Activated CD4-positive, alpha-beta T cell treated with anti-CD3 and anti-CD28 coated beads, Interleukin-2, Interleukin-4, amounts not matched to agents 100 ng/mL and 50 ng/mL, durations not matched to agents 16 hours and 8 hours (primary cell): ENCODE data around the gene IGLON5.

Experiments used
- DNase-seq: peaks from one replicate; pipeline ENCODE4 v3.0.0-alpha.2; 2020; ENCODE audit warnings: low spot score

Gene IGLON5

GRCh38 chr19:51339313-51339686, 27.9 kb downstream of the IGLON5 start:
- DNase-seq, result no peak

- DNase-seq, result peak; percentile 96
These were observed 28.5 kb downstream of the IGLON5 start for GRCh38 chr19:51339687-51340656.

GRCh38 chr19:51341066-51341465, 29.6 kb downstream of the IGLON5 start:
- DNase-seq, result no peak

GRCh38 chr19:51341976-51342580, 30.6 kb downstream of the IGLON5 start, which contains the start of gene VSIG10L:
TSS of gene VSIG10L (minus strand) at chr19:51342139. CDS start at chr19:51342124, 15 bp downstream.
- DNase-seq, result no peak

GRCh38 chr19:51342631-51343569, 31.5 kb downstream of the IGLON5 start:
- DNase-seq, result no peak

- DNase-seq, result no peak
These were observed 33.7 kb downstream of the IGLON5 start for GRCh38 chr19:51345076-51345620.

- DNase-seq, result no peak
These were observed 35.3 kb downstream of the IGLON5 start for GRCh38 chr19:51346742-51347141.

GRCh38 chr19:51347209-51347928, 35.9 kb downstream of the IGLON5 start:
- DNase-seq, result no peak

GRCh38 chr19:51351266-51351990, 40.0 kb downstream of the IGLON5 start:
- no peak for DNase-seq

GRCh38 chr19:51352783-51353360, 41.4 kb downstream of the IGLON5 start:
- DNase-seq, result no peak

GRCh38 chr19:51354103-51354741, 42.8 kb downstream of the IGLON5 start:
- DNase-seq, result no peak

- peak; percentile 56 for DNase-seq
These were observed 43.3 kb downstream of the IGLON5 start for GRCh38 chr19:51354742-51355148.

- no peak for DNase-seq
These were observed 44.8 kb downstream of the IGLON5 start for GRCh38 chr19:51356159-51356801.

- DNase-seq, result no peak
These were observed 46.5 kb downstream of the IGLON5 start for GRCh38 chr19:51357952-51358351.

- DNase-seq, result no peak
These were observed 47.9 kb downstream of the IGLON5 start for GRCh38 chr19:51359294-51359693.

GRCh38 chr19:51361239-51361638, 49.8 kb downstream of the IGLON5 start:
- no peak for DNase-seq

- no peak for DNase-seq
These were observed 53.0 kb downstream of the IGLON5 start for GRCh38 chr19:51364200-51365106.
